ENCODE measurements around the gene TTC7B.

- no peak for TF ChIP-seq ZFX (IDR thresholded peaks at IDR 0.05)
- no peak for TF ChIP-seq CTCF (IDR thresholded peaks at IDR 0.05 in 2 of 3, conservative IDR thresholded peaks at IDR 0.05 in 1 of 3; ENCODE audit: borderline replicate concordance in 1 of 3, insufficient read depth in 1 of 3, low read depth in 2 of 3, low read length in 2 of 3)
- no peak for TF ChIP-seq POLR2AphosphoS5 (IDR thresholded peaks at IDR 0.05; ENCODE audit: low read depth, low read length)
- TF ChIP-seq, protein P1, sequence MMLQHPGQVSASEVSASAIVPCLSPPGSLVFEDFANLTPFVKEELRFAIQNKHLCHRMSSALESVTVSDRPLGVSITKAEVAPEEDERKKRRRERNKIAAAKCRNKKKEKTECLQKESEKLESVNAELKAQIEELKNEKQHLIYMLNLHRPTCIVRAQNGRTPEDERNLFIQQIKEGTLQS (IDR thresholded peaks at IDR 0.05), result no peak
- no peak for TF ChIP-seq YY1 (IDR thresholded peaks at IDR 0.05; ENCODE audit: extremely low read depth, insufficient replicate concordance, low read depth, low read length)
- no peak for TF ChIP-seq POLR2A (IDR thresholded peaks at IDR 0.05; ENCODE audit: borderline replicate concordance, extremely low read depth, insufficient read depth, insufficient read length)
- no peak for TF ChIP-seq RAD21 (IDR thresholded peaks at IDR 0.05; ENCODE audit: low read depth)
- no peak for TF ChIP-seq EZH2phosphoT487 (IDR thresholded peaks at IDR 0.05; ENCODE audit: borderline replicate concordance)
- TF ChIP-seq MAX (IDR thresholded peaks at IDR 0.05), result no peak
- TF ChIP-seq ZNF274 (IDR thresholded peaks at IDR 0.05; ENCODE audit: low read depth, low read length), result no peak
Measured at GRCh38 chr14:90785876-90786450, 30.3 kb downstream of the TTC7B start.
